GM06990 (cell line): ENCODE measurements around the gene PRELID3B.

Experiments used
- DNase-seq: peaks from one replicate; pipeline ENCODE4 v3.0.0-alpha.2; 2011; ENCODE audit not compliant: insufficient read length; ENCODE audit errors: extremely low read depth
- H3K27me3 ChIP-seq: replicated peaks from 2 replicates; pipeline ENCODE4 v1.6.0; 2011; ENCODE audit warnings: low read length; ENCODE audit not compliant: control insufficient read depth, insufficient read depth
- H3K36me3 ChIP-seq: 2 replicates; pipeline ENCODE4 v1.5.1; 2011; ENCODE audit warnings: low read length; ENCODE audit not compliant: control insufficient read depth, insufficient read depth
- H3K4me3 ChIP-seq: replicated peaks from 2 replicates; pipeline ENCODE4 v1.5.1; 2011; ENCODE audit warnings: low read depth, mild to moderate bottlenecking, control low read depth, low read length
- TF ChIP-seq, protein P1 (sequence below): IDR thresholded peaks from 2 replicates; pipeline ENCODE4 v1.5.1; 2011; ENCODE audit warnings: low read length, control low read depth, mild to moderate bottlenecking, inconsistent platforms; ENCODE audit not compliant: insufficient read depth, poor library complexity, severe bottlenecking

PRELID3B gene

DNA sequence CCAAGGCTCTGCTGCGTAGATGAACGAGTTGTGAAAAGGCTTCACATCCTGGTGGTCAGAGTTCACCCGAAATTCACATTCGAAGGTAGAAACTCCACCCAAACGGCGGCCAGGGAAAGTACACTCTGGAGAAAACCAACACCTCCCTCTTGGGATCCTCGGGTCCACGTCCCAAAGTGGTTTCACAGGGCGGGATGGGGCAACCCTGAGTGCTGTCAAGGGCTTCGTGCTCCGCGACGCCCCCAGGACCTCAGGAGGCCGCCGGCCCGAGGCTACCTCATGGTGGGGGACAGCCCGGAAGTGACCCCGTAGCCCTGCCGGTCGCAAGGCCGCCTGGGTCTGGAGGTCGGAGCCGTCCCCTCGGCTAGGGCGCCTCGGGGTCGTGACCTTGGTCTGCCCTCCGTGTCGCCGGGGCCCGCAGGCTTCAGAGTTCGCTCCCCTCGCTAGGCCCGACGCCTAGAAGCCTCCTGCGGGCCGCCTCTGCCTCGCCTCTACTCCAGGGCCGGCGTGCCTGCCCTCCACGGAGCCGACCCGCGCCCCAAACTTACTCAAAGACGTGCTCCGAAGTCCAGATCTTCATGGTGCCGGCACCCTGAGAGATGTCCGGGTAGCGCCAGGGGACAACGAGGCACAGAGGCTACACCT lies at the start of gene PRELID3B:
Gene PRELID3B, minus strand, starts transcription at position 636 of the 645 bp plus-strand sequence. Its CDS starts 56 bp downstream, at position 580.
- DNase-seq = no peak

DNA sequence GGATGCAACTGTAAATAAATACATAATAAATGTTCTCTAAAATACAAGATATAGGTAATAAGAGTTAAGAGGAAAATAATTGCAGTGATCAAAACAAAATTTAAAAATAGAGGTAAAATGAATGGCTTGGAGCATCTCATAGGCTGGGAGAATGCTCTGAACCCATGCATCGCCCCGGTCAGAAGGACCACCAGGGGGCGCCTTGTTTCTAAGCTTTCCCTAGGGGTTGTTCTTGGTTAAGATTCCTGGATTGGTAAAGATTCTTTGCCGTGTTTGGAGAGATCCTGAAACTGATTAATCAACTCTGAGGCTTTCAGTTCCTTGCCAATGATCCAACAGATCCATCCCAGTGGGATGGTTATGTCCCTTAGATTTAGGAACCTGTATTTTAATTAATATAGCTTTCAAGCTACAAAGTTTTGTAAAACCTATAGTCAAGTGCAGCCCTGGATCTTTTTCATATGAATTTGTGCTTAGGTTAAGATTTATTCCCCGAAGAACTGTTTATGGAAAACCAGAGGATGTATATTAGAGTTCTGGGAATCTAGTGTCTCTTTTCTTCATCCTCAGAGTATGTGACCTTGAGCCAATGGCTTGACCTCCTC lies 45.3 kb upstream of the PRELID3B start:
- peak; percentile 22 for DNase-seq
- Histone ChIP-seq H3K27me3 (peaks cover 4% of the 10 kb centered on the region), H3K4me3 (no peak overlapping the region), H3K36me3 (no peaks in the 10 kb centered on the region)
- TF ChIP-seq, protein P1, sequence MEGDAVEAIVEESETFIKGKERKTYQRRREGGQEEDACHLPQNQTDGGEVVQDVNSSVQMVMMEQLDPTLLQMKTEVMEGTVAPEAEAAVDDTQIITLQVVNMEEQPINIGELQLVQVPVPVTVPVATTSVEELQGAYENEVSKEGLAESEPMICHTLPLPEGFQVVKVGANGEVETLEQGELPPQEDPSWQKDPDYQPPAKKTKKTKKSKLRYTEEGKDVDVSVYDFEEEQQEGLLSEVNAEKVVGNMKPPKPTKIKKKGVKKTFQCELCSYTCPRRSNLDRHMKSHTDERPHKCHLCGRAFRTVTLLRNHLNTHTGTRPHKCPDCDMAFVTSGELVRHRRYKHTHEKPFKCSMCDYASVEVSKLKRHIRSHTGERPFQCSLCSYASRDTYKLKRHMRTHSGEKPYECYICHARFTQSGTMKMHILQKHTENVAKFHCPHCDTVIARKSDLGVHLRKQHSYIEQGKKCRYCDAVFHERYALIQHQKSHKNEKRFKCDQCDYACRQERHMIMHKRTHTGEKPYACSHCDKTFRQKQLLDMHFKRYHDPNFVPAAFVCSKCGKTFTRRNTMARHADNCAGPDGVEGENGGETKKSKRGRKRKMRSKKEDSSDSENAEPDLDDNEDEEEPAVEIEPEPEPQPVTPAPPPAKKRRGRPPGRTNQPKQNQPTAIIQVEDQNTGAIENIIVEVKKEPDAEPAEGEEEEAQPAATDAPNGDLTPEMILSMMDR = peak; percentile 90

More for the DNA sequence above, at the start of gene PRELID3B:
- Histone ChIP-seq H3K27me3 (no peaks in the 10 kb centered on the region), H3K4me3 (peak within 1 kb of the TSS; percentile 87), H3K36me3 (peaks cover 2% of the 10 kb centered on the region)
- TF ChIP-seq, protein P1 = no peak

DNA sequence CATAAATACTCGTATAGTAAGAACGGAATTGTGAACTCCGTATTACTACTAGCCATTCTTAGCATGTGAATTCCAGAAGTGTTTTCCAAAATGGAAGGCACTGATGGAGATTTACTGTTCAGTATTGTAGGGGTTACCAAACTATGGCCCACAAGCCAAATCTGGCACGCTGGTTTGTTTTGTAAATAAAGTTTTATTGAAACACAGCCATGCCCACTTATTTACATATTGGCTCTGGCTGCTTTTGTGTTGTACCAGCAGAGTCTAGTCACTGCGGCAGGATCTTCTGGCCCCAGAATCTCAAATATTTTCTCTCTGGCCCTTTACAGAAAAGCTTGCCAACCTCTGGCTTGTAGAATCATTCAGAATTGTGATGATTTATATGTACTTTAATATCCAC lies 44.3 kb upstream of the PRELID3B start:
- peaks cover 4% of the 10 kb centered on the region for H3K27me3 ChIP-seq

DNA sequence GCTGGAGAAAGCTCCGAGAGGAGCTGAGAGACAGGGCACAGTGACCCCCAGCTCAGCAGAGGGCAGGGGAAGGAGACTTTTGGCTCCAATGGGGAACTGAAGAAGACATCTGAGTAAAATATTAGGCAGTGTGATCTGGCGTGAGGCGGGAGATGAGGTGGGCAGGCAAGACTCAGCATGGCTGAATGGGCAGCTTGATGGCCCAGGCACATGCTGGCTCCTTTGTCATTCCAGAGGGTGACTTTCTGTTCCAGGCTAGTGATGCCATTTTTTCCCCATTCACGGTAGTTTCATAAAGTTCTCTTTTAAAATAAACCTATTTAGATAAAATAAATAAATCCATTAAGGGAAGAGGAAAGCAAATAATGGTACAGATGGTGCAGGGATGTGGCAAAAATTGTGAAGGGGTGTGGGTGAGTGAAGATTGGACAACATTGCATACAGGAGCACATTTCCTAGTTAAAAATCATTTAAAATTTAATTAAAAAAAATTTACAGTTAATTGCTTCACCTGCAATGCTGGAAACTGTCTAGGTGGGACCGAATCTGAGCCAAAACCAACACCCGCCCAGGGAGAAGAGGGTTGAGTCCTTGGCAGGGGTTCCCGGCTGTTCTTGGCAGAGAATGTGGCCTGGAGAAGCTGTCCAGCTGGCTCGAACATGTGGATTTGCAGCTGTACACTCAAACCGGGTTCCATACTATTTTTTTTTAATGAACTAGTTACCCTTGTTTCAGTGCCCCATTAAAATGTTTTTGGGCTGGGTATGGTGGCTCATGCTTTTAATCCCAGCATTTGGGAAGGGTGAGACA lies 41.7 kb upstream of the PRELID3B start:
- H3K4me3 ChIP-seq = no peak overlapping the region
- DNase-seq = no peak
- TF ChIP-seq, protein P1 = no peak
- peaks cover 4% of the 10 kb centered on the region; the same call in 1 of the 2 replicates for H3K27me3 ChIP-seq
- no peaks in the 10 kb centered on the region for H3K36me3 ChIP-seq

More for the DNA sequence above, 44.3 kb upstream of the PRELID3B start:
- no peak overlapping the region for H3K4me3 ChIP-seq
- TF ChIP-seq, protein P1 = no peak
- no peaks in the 10 kb centered on the region for H3K36me3 ChIP-seq
- no peak for DNase-seq

DNA sequence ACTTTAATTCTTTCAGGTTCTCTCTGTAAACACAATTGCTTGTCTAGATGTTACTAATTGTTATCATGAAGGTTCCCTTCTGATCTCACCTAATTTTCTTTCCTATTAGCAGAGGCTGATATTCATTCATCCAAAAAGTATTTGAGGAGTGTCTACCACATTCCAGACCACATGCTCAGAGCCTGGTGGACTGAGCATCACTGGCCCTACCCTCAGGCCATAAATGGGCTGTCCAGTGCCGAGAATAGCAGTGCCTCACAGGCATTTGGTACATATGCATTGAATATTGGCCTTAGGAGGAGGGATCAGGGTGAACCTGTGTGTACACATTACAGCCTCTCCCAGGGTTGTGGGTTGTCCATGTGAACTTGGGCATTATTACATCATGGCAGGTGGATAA lies 40.4 kb upstream of the PRELID3B start:
- TF ChIP-seq, protein P1 = no peak
- H3K4me3 ChIP-seq = no peak overlapping the region
- no peak for DNase-seq
- H3K36me3 ChIP-seq = no peaks in the 10 kb centered on the region
- H3K27me3 ChIP-seq = peaks cover 1% of the 10 kb centered on the region; the same call in 1 of the 2 replicates
